HG03442 (cell line): ENCODE results near the gene MED13L.
A peak's percentile ranks its signal among the peaks of the same experiment; 100 is the strongest.

Experiments
- ATAC-seq: cut with Tn5 transposase; IDR thresholded peaks from one replicate; pipeline ENCODE4 v1.9.1; 2021; ENCODE audit warnings: mild to moderate bottlenecking, moderate library complexity; ENCODE audit not compliant: unreplicated experiment

MED13L gene

DNA sequence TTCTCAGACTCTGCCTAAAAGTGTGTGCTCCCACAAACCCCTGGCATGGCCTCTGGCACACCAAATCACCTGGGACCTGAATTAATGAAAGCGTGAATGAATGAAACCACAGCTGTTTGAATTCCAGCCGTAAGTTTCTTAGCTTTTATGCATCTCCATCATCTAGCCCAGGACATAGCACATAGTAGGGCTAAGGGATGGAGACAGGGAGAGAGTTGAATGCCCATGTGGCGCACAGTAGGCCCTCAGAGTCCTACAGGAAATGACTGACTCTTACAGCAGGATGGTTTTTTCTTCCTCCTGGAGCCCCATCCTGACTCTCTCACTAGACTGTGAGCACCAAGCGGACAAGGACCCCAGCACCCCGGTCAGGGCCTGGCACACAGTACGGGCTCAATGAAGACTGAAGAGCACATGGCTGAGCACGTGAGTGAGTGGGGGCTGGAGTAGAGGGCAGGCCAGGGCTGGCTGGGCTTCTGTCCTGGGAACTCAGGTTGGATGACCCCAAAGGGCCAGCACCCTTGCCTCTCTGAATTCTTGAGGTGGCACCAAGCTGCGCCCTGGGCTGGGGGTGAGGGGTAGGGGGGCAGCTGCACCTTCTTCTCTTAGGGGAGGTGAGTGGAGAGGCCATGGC, 351.3 kb downstream of the MED13L start:
- no peak for ATAC-seq

DNA sequence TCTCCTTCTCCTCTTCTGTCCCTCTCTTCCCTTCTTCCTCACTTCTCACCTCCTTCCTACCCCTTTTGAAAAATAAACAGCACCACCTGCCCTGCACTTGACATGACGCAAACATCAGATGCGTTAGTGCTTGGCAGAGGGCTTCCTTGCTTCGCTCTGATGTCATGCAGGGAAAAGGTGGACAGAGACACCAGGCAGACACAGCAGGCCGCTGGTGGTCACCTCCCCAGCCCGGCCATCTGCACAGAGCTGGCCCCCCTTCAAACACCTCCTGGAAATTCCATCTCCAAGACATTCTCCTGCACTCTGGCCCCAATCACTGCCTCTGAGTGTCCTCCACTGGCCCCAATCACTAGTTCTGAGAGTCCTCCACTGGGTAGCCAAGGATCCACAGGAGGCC, 353.6 kb downstream of the MED13L start:
- ATAC-seq, result no peak

DNA sequence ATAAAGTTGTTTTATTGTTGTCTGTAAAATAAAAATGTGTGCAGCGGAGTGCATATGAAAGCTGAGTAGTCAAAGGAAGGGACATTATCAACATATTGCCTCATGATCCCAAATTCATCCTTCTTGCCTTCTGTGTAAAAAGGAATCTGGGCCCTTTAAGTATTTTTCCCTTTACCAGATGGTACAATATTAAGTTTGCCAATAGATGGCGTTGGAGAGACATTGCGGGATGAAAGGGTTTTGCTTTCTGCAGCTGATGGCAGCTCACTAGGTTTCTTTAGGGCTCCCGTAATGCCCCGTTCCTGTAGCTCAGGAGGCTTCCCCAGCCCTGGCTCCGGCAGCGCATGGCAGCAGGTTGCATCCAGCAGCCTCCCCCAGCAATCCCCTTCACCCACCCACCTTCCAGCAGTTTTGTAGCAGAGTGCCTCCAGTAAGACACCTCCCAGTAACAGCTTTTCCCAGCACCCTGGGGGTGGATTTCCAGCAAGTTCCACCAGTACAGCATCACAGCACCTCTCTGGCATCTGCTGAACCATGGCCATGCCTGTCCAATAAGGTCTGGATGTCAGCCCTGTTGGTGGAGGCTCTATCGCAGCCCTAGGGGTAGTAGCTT, 354.4 kb downstream of the MED13L start:
- ATAC-seq, result no peak

DNA sequence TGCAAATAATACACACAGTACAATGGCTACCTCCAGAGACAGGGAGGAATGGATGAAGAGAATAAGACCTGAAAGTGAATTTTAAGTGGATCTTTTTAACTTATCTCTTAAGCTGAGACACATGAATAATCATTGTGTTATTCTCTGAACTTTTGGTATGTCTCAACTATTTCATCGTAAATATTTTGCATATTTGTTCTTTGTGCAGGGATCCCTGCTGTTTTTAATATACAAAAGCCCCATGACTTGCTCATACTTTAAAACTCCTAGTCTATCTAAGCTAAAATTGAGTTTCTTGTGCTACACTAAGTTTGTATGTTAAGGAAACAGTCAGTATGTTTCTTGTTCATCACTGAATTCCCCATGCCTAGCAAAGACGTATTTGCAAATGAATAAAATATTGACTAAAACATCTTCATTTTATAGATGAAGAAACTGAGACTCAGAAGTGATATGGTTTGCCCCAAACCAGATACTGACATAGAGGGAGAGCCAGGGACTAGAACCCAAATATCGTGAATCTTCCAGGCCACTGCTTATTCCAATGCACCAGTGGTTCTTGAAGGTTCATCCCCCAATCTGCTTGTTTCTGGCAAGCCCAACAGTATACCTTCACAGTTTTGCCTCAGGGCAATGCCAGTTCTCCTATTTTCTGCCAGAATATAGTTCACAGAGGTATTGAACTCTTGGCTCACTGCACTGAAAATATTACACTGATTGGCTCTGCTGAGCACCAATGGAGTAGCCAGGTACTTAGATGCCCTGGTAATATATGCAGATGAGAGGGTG, 356.9 kb downstream of the MED13L start:
- ATAC-seq, result no peak

DNA sequence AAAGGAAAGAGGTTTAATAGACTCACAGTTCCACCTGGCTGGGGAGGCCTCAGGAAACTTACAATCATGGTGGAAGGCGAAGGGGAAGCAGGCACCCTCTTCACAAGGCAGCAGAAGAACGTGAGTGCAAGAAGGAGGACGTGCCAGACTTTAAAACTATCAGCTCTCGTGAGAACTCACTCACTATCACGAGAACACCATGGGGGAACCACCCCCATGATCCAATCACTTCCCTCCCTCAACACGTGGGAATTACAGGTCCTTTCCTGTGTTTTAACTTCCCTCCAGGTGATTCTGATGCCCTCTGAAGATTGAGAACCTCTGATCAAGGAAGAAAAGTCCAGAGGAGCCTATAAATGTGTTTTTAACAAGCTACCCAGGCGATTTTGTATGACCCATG, 358.7 kb downstream of the MED13L start:
- ATAC-seq, result no peak

DNA sequence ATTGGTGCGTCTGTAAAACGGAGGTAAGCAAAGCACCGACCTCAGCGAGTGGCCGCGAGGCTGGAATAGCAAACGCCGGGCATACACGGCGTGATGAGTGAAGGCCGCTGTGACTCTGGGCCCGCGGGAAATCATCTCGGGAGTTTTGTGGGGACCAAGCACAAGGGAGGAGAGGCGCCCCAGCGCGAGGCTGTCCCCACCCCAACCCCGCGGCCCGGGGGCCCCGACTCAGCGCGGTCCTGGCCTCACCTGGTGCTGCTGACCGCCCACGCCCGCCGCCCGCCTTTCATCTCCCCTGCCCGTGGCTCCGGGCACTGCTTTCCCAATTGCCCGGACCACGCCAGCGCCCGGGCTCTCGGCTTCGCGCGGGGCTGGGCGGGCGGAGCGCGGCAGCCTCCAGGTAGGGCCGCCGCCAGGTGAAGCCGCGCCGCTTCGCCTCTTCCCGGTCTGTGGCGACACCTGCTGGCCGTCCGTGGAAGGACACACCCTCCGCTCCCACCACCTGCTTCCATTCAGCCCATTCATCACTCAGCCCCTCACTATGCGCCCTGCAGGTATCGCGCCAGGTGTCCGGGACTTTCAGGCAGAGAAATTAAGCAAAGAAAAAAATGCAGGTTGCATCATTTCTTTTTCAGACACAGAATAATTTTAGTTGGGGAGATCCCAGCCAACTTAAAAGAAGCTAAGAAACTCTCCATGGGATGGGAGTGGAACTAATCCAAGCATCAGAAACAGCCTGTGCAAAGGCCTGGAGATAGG, 360.4 kb downstream of the MED13L start:
- peak; percentile 68 for ATAC-seq

DNA sequence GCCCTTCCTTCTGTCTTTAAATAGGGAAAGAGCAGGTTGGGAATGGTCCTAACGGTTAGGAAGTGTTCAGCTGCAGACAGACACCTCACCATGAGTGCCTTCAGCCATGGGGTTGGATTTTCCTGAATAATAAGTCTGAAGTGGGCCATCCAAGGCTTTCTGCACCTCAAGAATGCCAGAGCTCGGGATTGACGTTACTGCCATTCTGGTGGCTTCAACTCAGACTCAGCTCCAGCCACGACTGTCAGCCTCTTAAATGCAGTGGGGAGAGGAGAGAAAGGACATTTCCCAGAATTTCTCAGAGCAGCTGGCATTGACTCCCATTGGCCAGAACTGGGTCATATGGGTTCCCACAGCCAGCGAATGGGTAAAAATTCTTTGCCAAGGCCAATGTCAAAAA, 363.4 kb downstream of the MED13L start:
- no peak for ATAC-seq

DNA sequence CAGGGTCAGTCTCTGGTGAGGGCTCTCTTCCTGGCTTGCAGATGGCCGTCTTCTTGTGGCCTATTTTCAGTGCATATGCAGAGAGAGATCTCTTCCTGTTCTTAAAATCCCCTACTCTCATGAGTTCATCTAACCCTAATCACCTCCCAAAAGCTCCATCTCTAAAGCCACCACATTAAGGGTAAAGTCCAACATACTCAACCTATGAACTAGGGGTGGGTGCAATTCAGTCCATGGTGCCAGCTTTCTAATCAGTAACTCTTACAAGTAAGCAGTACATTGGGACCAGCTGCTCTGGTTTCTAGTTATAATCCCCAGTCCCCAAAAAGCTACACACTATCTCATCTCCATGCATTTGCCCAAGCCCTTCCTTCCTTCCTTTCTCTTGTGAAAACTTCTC, 365.1 kb downstream of the MED13L start:
- ATAC-seq, result no peak

DNA sequence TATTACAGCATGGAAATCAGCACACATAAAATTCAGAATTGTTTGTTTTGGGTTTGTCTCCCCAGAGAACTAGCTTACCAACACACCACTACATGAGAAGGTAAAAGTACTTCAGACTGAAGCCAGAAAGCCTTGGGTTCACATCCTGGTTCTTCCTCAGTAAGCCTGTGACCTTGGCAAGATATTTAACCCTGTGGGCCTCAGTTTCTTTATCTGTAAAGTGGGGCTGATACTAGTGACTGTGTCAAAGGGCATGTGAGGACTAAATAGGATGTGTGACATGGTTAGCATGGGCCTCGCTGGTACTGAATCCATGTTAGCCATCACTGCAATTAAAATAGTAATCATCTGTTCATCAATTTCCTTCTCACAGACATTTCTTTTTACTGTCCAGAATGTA, 366.1 kb downstream of the MED13L start:
- ATAC-seq, result no peak

DNA sequence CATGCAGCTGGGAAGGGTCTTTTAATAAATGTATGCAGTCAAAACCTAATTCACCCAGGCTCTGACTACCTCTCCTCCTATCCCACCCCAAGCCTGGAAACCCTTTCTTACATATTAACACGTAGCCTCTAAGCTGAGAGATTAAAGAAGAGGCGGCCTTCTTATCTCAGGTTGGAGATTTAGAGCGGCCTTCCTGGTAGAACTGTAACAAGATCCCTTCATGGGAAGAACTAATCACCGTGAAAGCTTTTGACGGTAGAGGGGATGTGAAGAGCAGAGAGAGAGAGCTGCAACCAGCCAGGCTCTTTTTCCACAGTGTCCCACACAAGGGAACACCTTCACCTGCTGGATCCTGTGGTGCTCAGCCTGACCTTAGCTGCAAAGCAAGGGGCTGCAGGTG, 367.4 kb downstream of the MED13L start:
- no peak for ATAC-seq
